Loucy (cell line): ENCODE results near the gene TSPEAR.

Experiments
- EZH2phosphoT487 ChIP-seq: fragments of 200-600 bp; IDR thresholded peaks from 2 replicates; pipeline ENCODE4 v1.6.1; 2018; ENCODE audit warnings: antibody characterized with exemption, mild to moderate bottlenecking, moderate library complexity, borderline replicate concordance
- TF ChIP-seq, protein P1 (sequence below): fragments of 200-600 bp; sonication (generic); conservative IDR thresholded peaks from 2 replicates; pipeline ENCODE4 v1.5.1; 2014; ENCODE audit warnings: mild to moderate bottlenecking, antibody characterized with exemption, low read length

DNA sequence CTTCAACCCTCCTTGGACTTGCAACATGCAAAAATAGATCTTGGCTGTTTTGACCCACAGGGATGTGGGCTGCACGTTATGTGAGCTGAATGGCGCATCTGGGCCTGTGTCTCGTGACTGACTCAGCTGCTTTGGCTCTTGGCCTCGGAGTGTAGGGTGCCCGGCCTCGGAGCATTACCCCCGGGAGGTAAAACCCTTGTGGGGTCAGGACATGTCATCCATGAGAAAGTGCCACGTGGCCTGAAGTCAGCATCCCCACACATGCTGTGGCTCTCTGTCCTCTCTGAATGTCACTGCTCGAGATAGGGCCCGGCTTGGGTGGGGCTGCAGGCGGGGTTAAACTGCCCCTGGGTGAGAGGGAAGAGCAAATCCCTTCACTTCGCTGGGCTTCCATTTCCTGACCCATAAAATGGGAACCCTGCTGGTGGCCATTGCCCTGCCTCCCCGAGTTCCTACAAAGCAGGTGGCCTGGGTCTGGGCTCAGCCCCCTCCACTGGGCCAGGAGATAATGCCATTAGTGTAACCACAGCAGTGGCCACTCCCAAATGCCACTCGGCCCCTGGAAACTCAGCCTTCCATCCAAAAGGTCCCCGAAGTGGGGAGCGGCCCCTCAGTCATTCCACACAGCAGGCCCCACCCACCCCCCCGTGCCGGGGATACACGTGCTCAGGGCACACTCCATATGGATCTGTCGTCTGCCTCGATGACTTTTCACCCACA, 22.8 kb upstream of the TSPEAR start:
- TF ChIP-seq, protein P1, sequence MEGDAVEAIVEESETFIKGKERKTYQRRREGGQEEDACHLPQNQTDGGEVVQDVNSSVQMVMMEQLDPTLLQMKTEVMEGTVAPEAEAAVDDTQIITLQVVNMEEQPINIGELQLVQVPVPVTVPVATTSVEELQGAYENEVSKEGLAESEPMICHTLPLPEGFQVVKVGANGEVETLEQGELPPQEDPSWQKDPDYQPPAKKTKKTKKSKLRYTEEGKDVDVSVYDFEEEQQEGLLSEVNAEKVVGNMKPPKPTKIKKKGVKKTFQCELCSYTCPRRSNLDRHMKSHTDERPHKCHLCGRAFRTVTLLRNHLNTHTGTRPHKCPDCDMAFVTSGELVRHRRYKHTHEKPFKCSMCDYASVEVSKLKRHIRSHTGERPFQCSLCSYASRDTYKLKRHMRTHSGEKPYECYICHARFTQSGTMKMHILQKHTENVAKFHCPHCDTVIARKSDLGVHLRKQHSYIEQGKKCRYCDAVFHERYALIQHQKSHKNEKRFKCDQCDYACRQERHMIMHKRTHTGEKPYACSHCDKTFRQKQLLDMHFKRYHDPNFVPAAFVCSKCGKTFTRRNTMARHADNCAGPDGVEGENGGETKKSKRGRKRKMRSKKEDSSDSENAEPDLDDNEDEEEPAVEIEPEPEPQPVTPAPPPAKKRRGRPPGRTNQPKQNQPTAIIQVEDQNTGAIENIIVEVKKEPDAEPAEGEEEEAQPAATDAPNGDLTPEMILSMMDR, result no peak
- no peak for TF ChIP-seq EZH2phosphoT487
